Neuronal stem cell (in vitro differentiated cells): ENCODE measurements around the gene BMX.

Experiments
- DNase-seq: peaks from one replicate; pipeline ENCODE4 v3.0.0-alpha.2; 2013; ENCODE audit warnings: low spot score
- H2AFZ ChIP-seq: one replicate; pipeline ENCODE4 v1.6.1; 2013; ENCODE audit warnings: mild to moderate bottlenecking, low read length, inconsistent platforms
- H2AK5ac ChIP-seq: 2 replicates; pipeline ENCODE4 v1.6.1; 2013; ENCODE audit warnings: low read depth, mild to moderate bottlenecking, inconsistent platforms, low read length, moderate library complexity, mixed read lengths
- H2BK120ac ChIP-seq: 2 replicates; pipeline ENCODE4 v1.6.1; 2013; ENCODE audit warnings: low read depth, mild to moderate bottlenecking, inconsistent platforms, low read length, moderate library complexity, mixed read lengths
- H2BK12ac ChIP-seq: one replicate; pipeline ENCODE4 v1.6.1; 2013; ENCODE audit warnings: low read length, inconsistent platforms
- H2BK15ac ChIP-seq: 2 replicates; pipeline ENCODE4 v1.6.1; 2013; ENCODE audit warnings: mild to moderate bottlenecking, low read length, inconsistent platforms, mixed read lengths
- H2BK5ac ChIP-seq: one replicate; pipeline ENCODE4 v1.6.1; 2013; ENCODE audit warnings: inconsistent platforms, mild to moderate bottlenecking, low read length, moderate library complexity
- H3K14ac ChIP-seq: one replicate; pipeline ENCODE4 v1.6.1; 2013; ENCODE audit warnings: low read length, inconsistent platforms
- H3K18ac ChIP-seq: 2 replicates; pipeline ENCODE4 v1.6.1; 2013; ENCODE audit warnings: low read length, inconsistent platforms
- H3K23ac ChIP-seq: 2 replicates; pipeline ENCODE4 v1.6.1; 2013; ENCODE audit warnings: low read depth, mild to moderate bottlenecking, mixed read lengths, low read length, inconsistent platforms; ENCODE audit not compliant: poor library complexity
- H3K27ac ChIP-seq: replicated peaks from 3 replicates; pipeline ENCODE4 v1.5.1; 2013; ENCODE audit warnings: low read length, inconsistent platforms
- H3K27me3 ChIP-seq, 3 experiments: 2 replicates each; pipeline ENCODE4 v1.6.1; 2013; ENCODE audit warnings: low read length in 3 of 3, mild to moderate bottlenecking in 2 of 3, inconsistent platforms in 1 of 3, low read depth in 1 of 3, mixed read lengths in 1 of 3, moderate library complexity in 1 of 3; ENCODE audit not compliant: control insufficient read depth in 3 of 3, insufficient read depth in 3 of 3
- H3K36me3 ChIP-seq, 2 donors: replicated peaks in 1 of 2; 2 replicates each; pipeline ENCODE4 v1.6.1; 2013; ENCODE audit warnings: low read length in 2 of 2; ENCODE audit not compliant: control insufficient read depth in 2 of 2, insufficient read depth in 2 of 2
- H3K4ac ChIP-seq: 2 replicates; pipeline ENCODE4 v1.6.1; 2013; ENCODE audit warnings: inconsistent platforms, mild to moderate bottlenecking, low read length, moderate library complexity
- H3K4me1 ChIP-seq, 2 donors: 1 replicate in 1 of 2; 2 replicates in 1 of 2; pipeline ENCODE4 v1.6.1; 2013; ENCODE audit warnings: low read length in 2 of 2, low read depth in 1 of 2; ENCODE audit not compliant: control insufficient read depth in 2 of 2, insufficient read depth in 1 of 2
- H3K4me2 ChIP-seq: one replicate; pipeline ENCODE4 v1.6.1; 2013; ENCODE audit warnings: mild to moderate bottlenecking, low read length, inconsistent platforms; ENCODE audit not compliant: insufficient read depth, poor library complexity, severe bottlenecking
- H3K4me3 ChIP-seq, 2 donors: 2 replicates each; pipeline ENCODE4 v1.5.1; 2013; ENCODE audit warnings: low read length in 2 of 2, mild to moderate bottlenecking in 2 of 2, inconsistent platforms in 1 of 2, moderate library complexity in 1 of 2
- H3K79me1 ChIP-seq: one replicate; pipeline ENCODE4 v1.6.1; 2013; ENCODE audit warnings: low read depth, mild to moderate bottlenecking, inconsistent platforms, low read length, moderate library complexity
- H3K9ac ChIP-seq: one replicate; pipeline ENCODE4 v1.6.1; 2013; ENCODE audit warnings: mild to moderate bottlenecking, low read depth, low read length, inconsistent platforms; ENCODE audit not compliant: poor library complexity
- H3K9me3 ChIP-seq, 2 donors: replicated peaks in 1 of 2; 2 replicates each; pipeline versions ENCODE3 to v1.6.1; 2013; ENCODE audit warnings: low read length in 2 of 2, mild to moderate bottlenecking in 2 of 2, inconsistent platforms in 1 of 2, low read depth in 1 of 2, mixed read lengths in 1 of 2, moderate library complexity in 1 of 2; ENCODE audit not compliant: control insufficient read depth in 2 of 2, insufficient read depth in 1 of 2
- H4K8ac ChIP-seq: one replicate; pipeline ENCODE4 v1.6.1; 2013; ENCODE audit warnings: low read depth, mild to moderate bottlenecking, inconsistent platforms, low read length, moderate library complexity
- H4K91ac ChIP-seq: one replicate; pipeline ENCODE4 v1.6.1; 2013; ENCODE audit warnings: low read length, low read depth, mild to moderate bottlenecking, inconsistent platforms; ENCODE audit not compliant: poor library complexity
- WGBS, 2 donors: extraction: QIAGEN DNeasy Blood & Tissue Kit; methylation state at CpG; one replicate each; pipeline ENCODE4 v1.1.7; 2013; ENCODE audit warnings: missing lambda C conversion rate in 2 of 2, mixed read lengths in 1 of 2; ENCODE audit not compliant: insufficient read length in 2 of 2, insufficient replicate concordance in 1 of 2; ENCODE audit errors: extremely low coverage in 2 of 2; 5-methylcytosine and 5-hydroxymethylcytosine counted together

Gene BMX

GRCh38 chrX:15496824-15497223 lies 3.8 kb upstream of the BMX start:
- Histone ChIP-seq H3K79me1 (no peaks in the 10 kb centered on the region), H3K4me2 (no peak overlapping the region), H3K36me3 (no peaks in the 10 kb centered on the region), H4K91ac (no peak overlapping the region), H3K14ac (no peak overlapping the region), H3K4ac (no peak overlapping the region), H3K23ac (no peak overlapping the region), H3K27ac (no peak overlapping the region), H2BK5ac (no peak overlapping the region), H2BK15ac (no peak overlapping the region), H3K27me3 (no peaks in the 10 kb centered on the region), H2BK120ac (no peak overlapping the region), H2BK12ac (no peak overlapping the region), H2AFZ (no peak overlapping the region), H3K9me3 (no peaks in the 10 kb centered on the region), H3K4me3 (no peak overlapping the region), H3K18ac (no peak overlapping the region), H2AK5ac (no peak overlapping the region), H3K4me1 (peaks cover under 1 to 6% of the 10 kb centered on the region in 2 donors), H3K9ac (no peak overlapping the region), H4K8ac (no peak overlapping the region)
- WGBS, 2 donors = no CpG with 5 or more reads among the region's 4 CpGs
- DNase-seq = no peak

GRCh38 chrX:15497865-15498264 lies 2.7 kb upstream of the BMX start:
- Histone ChIP-seq H3K27ac (no peak overlapping the region), H3K27me3 (no peaks in the 10 kb centered on the region), H3K4me3 (no peak overlapping the region), H3K9me3 (no peaks in the 10 kb centered on the region), H2BK5ac (no peak overlapping the region), H3K23ac (no peak overlapping the region), H3K9ac (no peak overlapping the region), H2AFZ (no peak overlapping the region), H3K18ac (no peak overlapping the region), H4K91ac (no peak overlapping the region), H3K4ac (no peak overlapping the region), H2BK15ac (no peak overlapping the region), H2BK12ac (no peak overlapping the region), H3K4me1 (peaks cover 0 to under 1% of the 10 kb centered on the region in 2 donors), H4K8ac (no peak overlapping the region), H3K4me2 (no peak overlapping the region), H3K79me1 (no peaks in the 10 kb centered on the region), H2AK5ac (no peak overlapping the region), H3K36me3 (no peaks in the 10 kb centered on the region), H2BK120ac (no peak overlapping the region), H3K14ac (no peak overlapping the region)
- peak; percentile 39 for DNase-seq
- no CpG with 5 or more reads among the region's 4 CpGs for WGBS, 2 donors

GRCh38 chrX:15498741-15499140 lies 1.9 kb upstream of the BMX start:
- Histone ChIP-seq H3K18ac (no peak overlapping the region), H3K27me3 (no peaks in the 10 kb centered on the region), H3K4ac (no peak overlapping the region), H3K14ac (no peak overlapping the region), H3K4me1 (no peaks in the 10 kb centered on the region), H3K9ac (no peak overlapping the region), H4K91ac (no peak overlapping the region), H3K27ac (no peak overlapping the region), H2AFZ (peak overlapping the region; percentile 21), H3K23ac (no peak overlapping the region), H3K36me3 (no peaks in the 10 kb centered on the region), H3K4me2 (no peak overlapping the region), H2AK5ac (no peak overlapping the region), H3K79me1 (no peaks in the 10 kb centered on the region), H4K8ac (no peak overlapping the region), H3K9me3 (no peaks in the 10 kb centered on the region), H3K4me3 (no peak overlapping the region), H2BK5ac (no peak overlapping the region), H2BK120ac (no peak overlapping the region), H2BK15ac (no peak overlapping the region), H2BK12ac (no peak overlapping the region)
- DNase-seq = no peak
- WGBS, 2 donors = no CpG with 5 or more reads among the region's 2 CpGs

GRCh38 chrX:15499976-15500375 lies 631 bp upstream of the BMX start:
- no peaks in the 10 kb centered on the region for H3K79me1 ChIP-seq
- H4K91ac ChIP-seq = no peak overlapping the region
- no peak overlapping the region for H2AK5ac ChIP-seq
- no peak overlapping the region for H2AFZ ChIP-seq
- H3K4me1 ChIP-seq = no peaks in the 10 kb centered on the region
- H3K27me3 ChIP-seq = no peaks in the 10 kb centered on the region
- no peak overlapping the region for H2BK120ac ChIP-seq
- H3K23ac ChIP-seq = no peak overlapping the region
- no CpG with 5 or more reads among the region's 3 CpGs for WGBS, 2 donors
- no peak overlapping the region for H2BK15ac ChIP-seq
- H3K9ac ChIP-seq = no peak overlapping the region
- no peaks in the 10 kb centered on the region for H3K9me3 ChIP-seq
- no peak overlapping the region for H3K4ac ChIP-seq
- no peak overlapping the region for H3K4me3 ChIP-seq
- DNase-seq = no peak
- H2BK12ac ChIP-seq = no peak overlapping the region
- H3K36me3 ChIP-seq = no peaks in the 10 kb centered on the region
- H3K18ac ChIP-seq = no peak overlapping the region
- no peak overlapping the region for H3K14ac ChIP-seq
- H2BK5ac ChIP-seq = no peak overlapping the region
- no peak overlapping the region for H3K27ac ChIP-seq
- no peak overlapping the region for H3K4me2 ChIP-seq
- no peak overlapping the region for H4K8ac ChIP-seq
